ENCODE results near the gene LDHA. TPM values are rescaled to one million over a fixed set of nuclear protein-coding genes. Genes with fewer than 3 reads are reported as not detected.
A peak's percentile ranks its signal among the peaks of the same experiment; 100 is the strongest.
"Not testable (repeated sequence)": the region's sequence is repeated elsewhere in the genome, so short reads cannot be mapped to it uniquely, and the experiment has no call there.

Gene LDHA
- total RNA-seq, 1 donor from 2014 or later = 207 TPM

DNA sequence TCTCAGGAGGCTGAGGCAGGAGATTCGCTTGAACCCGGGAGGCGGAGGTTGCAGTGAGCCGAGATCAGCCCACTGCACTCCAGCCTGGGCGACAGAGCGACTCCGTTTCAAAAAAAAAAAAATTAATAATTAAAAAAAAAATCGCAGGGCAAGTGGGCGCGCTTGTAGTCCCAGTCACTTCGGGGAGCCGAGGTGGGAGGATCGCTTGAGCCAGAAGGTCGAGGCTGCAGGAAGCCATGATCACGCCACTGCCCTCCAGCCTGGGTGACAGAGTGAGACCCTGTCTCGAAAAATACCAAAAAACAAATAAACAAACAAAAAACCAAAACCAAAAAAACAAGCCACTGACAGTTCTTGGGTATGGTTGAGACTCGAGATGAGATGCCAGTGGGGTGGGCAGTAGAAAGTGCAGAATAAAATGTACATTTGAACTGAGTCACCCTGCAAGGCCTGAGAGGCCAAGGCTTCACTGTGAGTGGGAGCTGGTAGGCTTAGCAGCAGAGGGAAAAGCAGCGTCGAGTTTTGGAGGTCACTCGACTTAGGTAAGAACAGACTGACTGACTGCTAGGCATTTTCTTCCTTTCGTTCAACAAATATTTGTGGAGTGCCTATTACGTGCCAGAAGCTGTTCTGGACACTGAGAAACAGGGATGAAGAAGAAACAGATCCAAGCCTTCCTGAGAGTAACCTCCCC is 635 bp upstream of the LDHA start:
- no peak for DNase-seq (ENCODE audit: low read depth in 2 of 2)

GRCh38 chr11:18394928-18395734 is 768 bp downstream of the LDHA start:
- DNase-seq (ENCODE audit: low read depth in 2 of 2) = peak; percentile 22 to 39

- DNase-seq (ENCODE audit: low read depth in 2 of 2) = peak; percentile 98 to 99
Measured at GRCh38 chr11:18395735-18396504, 1.6 kb downstream of the LDHA start.

GRCh38 chr11:18397921-18398320 is 3.6 kb downstream of the LDHA start:
- no peak for DNase-seq (ENCODE audit: low read depth in 2 of 2)

DNA sequence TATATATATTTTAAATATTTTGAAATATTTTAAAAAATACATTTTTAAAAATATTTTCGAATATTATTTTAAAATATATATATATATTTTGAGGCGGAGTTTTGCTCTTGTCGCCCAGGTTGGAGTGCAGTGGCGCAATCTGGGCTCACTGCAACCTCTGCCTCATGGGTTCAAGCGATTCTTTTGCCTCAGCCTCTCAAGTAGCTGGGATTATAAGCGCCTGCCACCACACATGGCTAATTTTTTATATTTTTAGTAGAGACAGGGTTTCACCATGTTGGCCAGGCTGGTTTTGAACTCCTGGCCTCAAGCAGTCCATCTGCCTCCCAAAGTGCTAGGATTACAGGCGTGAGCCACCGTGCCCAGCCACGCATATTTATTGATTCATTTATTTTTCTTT is 6.7 kb downstream of the LDHA start:
- DNase-seq (ENCODE audit: low read depth in 2 of 2) = not testable (repeated sequence)

DNA sequence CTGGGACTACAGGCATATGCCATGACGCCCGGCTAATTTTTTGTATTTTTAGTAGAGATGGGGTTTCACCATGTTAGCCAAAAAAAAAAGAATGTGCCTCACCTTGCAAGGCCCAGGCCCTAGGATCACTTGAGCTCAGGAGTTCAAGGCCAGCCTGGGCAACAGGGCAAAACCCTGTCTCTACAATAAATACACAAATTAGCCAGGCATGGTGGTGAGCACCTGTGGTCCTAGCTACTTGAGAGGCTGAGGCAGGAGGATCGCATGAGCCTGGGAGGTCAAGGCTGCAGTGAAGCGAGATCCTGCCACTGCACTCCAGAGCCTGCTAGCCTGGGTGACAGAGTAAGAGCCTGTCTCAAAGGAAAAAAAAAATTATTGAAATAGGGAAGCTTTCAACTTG is 9.7 kb downstream of the LDHA start:
- DNase-seq (ENCODE audit: low read depth in 2 of 2) = no peak

- peak in 1 of 2 donors; percentile 8 for DNase-seq (ENCODE audit: low read depth in 2 of 2)
Measured at GRCh38 chr11:18407400-18407799, 13.0 kb downstream of the LDHA start.

GRCh38 chr11:18408558-18409291 is 14.4 kb downstream of the LDHA start:
- no peak for DNase-seq (ENCODE audit: low read depth in 2 of 2)

GRCh38 chr11:18416459-18416858 is 22.1 kb downstream of the LDHA start:
- no peak for DNase-seq (ENCODE audit: low read depth in 2 of 2)

- no peak for DNase-seq (ENCODE audit: low read depth in 2 of 2)
Measured at GRCh38 chr11:18419040-18419439, 24.7 kb downstream of the LDHA start.

GRCh38 chr11:18420067-18420466 is 25.7 kb downstream of the LDHA start:
- DNase-seq (ENCODE audit: low read depth in 2 of 2) = no peak

DNA sequence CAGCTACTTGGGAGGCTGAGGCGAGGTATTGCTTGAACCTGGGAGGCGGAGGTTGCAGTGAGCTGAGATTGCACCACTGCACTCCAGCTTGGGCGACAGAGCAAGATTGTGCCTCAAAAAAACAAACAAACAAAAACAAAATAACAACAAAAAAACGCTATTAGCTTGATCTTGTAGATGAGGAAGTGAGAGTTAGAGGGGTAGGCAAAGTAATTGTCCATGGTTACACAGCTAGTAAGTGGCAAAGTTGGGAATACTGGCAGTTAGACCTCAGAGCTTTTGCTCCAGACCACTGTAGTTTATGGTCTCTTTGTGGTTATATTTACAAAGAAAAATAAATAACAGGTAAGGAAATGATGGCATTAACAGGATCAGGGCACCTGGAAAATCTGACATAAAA is 32.9 kb downstream of the LDHA start:
- no peak for DNase-seq (ENCODE audit: low read depth in 2 of 2)

DNA sequence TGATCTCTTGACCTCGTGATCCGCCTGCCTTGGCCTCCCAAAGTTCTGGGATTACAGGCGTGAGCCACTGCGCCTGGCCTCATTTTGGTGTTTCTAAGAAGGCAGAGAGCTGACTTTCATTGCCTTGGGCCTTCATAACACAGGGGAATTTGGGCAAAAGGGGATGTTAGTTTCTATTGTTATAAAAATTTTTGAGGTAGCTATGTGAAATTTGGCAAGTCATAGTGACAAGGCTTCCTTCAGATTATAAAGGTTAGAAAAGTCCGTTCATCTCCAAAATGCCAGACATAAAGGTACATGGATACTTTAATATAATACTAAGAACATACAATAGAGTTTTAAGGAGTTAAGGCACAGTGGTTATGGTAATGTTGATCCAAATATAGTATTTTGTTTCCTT is 35.0 kb downstream of the LDHA start:
- no peak for DNase-seq (ENCODE audit: low read depth in 2 of 2)

- no peak for DNase-seq (ENCODE audit: low read depth in 2 of 2)
Measured at GRCh38 chr11:18438691-18439090, 44.3 kb downstream of the LDHA start.

DNA sequence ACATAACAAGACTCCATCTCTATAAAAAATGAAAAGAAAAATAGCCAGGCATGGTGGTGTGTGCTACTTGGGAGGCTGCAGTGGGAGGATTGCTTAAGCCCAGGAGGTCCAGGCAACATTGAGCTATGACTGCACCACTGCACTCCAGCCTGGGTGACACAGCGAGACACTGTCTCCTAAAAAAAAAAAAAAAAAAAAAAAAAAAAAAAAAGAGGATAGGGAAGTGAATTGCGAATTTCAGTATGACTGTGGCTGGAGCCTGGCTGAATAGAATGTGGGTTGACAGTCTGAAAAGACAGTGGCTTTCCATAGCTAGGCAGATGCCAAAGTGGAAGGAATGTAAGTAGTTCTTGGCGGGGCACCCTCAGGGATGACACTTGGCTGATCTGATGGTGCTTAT is 54.9 kb downstream of the LDHA start:
- no peak for DNase-seq (ENCODE audit: low read depth in 2 of 2)

- DNase-seq (ENCODE audit: low read depth in 2 of 2) = no peak
Measured at GRCh38 chr11:18452927-18453326, 58.6 kb downstream of the LDHA start.

GRCh38 chr11:18455686-18456372 is 61.5 kb downstream of the LDHA start, which contains the start of gene LDHAL6A:
Gene LDHAL6A, plus strand, starts transcription at chr11:18455856. Its CDS starts 825 bp downstream, at chr11:18456681.
- no peak for DNase-seq (ENCODE audit: low read depth in 2 of 2)

GRCh38 chr11:18457450-18457849 is 63.1 kb downstream of the LDHA start:
- DNase-seq (ENCODE audit: low read depth in 2 of 2) = peak; percentile 48 to 88

All from lung microvascular endothelial cell (primary cell).